Left ventricle myocardium inferior (tissue), 1 donor: ENCODE results near the gene CCDC152. TPM values are rescaled to one million over a fixed set of nuclear protein-coding genes. Genes with fewer than 3 reads are reported as not detected.

Experiments used
- DNase-seq: peaks from one replicate; pipeline ENCODE4 v3.0.0-alpha.2; 2020
- H3K27ac ChIP-seq: fragments of 200-600 bp; replicated peaks from 2 replicates; pipeline ENCODE4 v1.8.0; 2021
- H3K27me3 ChIP-seq: fragments of 200-600 bp; 2 replicates; pipeline ENCODE4 v1.8.0; 2021; ENCODE audit warnings: low read depth
- H3K36me3 ChIP-seq: fragments of 200-600 bp; 2 replicates; pipeline ENCODE4 v1.8.0; 2021
- H3K4me1 ChIP-seq: fragments of 200-600 bp; 2 replicates; pipeline ENCODE4 v1.8.0; 2021
- H3K4me3 ChIP-seq: fragments of 200-600 bp; 2 replicates; pipeline ENCODE4 v1.8.0; 2021; ENCODE audit warnings: mild to moderate bottlenecking, moderate library complexity
- H3K9me3 ChIP-seq: fragments of 200-600 bp; replicated peaks from 2 replicates; pipeline ENCODE4 v1.8.0; 2021
- CTCF ChIP-seq: fragments of 200-600 bp; IDR thresholded peaks from 2 replicates; pipeline ENCODE4 v1.8.0; 2021; ENCODE audit warnings: antibody characterized with exemption, mild to moderate bottlenecking, borderline replicate concordance
- intact Hi-C: fragments of 100-400 bp; cut with micrococcal nuclease; formaldehyde crosslinking; loops from one replicate; pipeline ENCODE4 v1.11.0; 2022
- long read RNA-seq: library from polyadenylated mRNA; unstranded; transcript quantifications from one replicate; pipeline ENCODE4 v2.0.0, GENCODE V29; 2021
- total RNA-seq: library from RNA; stranded (reverse); fragmentation: NEBNext Ultra II Directional; extraction: Animal tissue kit (Norgen Biotek cat#: 25700); gene quantifications from one replicate; pipeline ENCODE4 v1.2.1, GENCODE V29; 2021
- donor health status: DM: no; HTN: yes; CAD: no; lungs with severe emphysema.

Gene CCDC152
- 0.80 TPM for total RNA-seq
- long read RNA-seq, partial matches to known transcripts = 0 of 2 reads
- long read RNA-seq, other reads (novel, unspliced or antisense) = 1 of 2 reads

GRCh38 chr5:42756606-42757601 lies at the start of gene CCDC152:
Gene CCDC152 (plus strand): TSS chr5:42756818. CDS start chr5:42759122, 2,304 bp downstream.
- no peaks in the 10 kb centered on the region for H3K36me3 ChIP-seq
- intact Hi-C loops = no loop called here
- H3K4me3 ChIP-seq = peak within 1 kb of the TSS; percentile 58
- TF ChIP-seq CTCF = no peak
- no peak for DNase-seq
- H3K4me1 ChIP-seq = peaks cover 8% of the 10 kb centered on the region
- peaks cover 23% of the 10 kb centered on the region for H3K27me3 ChIP-seq
- no peaks in the 10 kb centered on the region for H3K9me3 ChIP-seq
- H3K27ac ChIP-seq = no peak within 1 kb of the TSS

- intact Hi-C loops = no loop called here
- peaks cover 16% of the 10 kb centered on the region for H3K36me3 ChIP-seq
- H3K27ac ChIP-seq = no peak overlapping the region
- H3K4me1 ChIP-seq = no peaks in the 10 kb centered on the region
- H3K4me3 ChIP-seq = no peak overlapping the region
- no peak for TF ChIP-seq CTCF
- H3K27me3 ChIP-seq = no peaks in the 10 kb centered on the region
- no peak for DNase-seq
- H3K9me3 ChIP-seq = no peaks in the 10 kb centered on the region
Observed at GRCh38 chr5:42715785-42716184, 40.8 kb upstream of the CCDC152 start.

GRCh38 chr5:42718591-42718990 lies 38.0 kb upstream of the CCDC152 start:
- no peaks in the 10 kb centered on the region for H3K4me1 ChIP-seq
- TF ChIP-seq CTCF = no peak
- no peak overlapping the region for H3K4me3 ChIP-seq
- intact Hi-C loops = no loop called here
- H3K27ac ChIP-seq = no peak overlapping the region
- peaks cover 10% of the 10 kb centered on the region for H3K36me3 ChIP-seq
- no peaks in the 10 kb centered on the region for H3K27me3 ChIP-seq
- DNase-seq = no peak
- H3K9me3 ChIP-seq = no peaks in the 10 kb centered on the region

- Histone ChIP-seq H3K36me3 (peaks cover 10% of the 10 kb centered on the region), H3K4me1 (no peaks in the 10 kb centered on the region), H3K27me3 (no peaks in the 10 kb centered on the region), H3K4me3 (no peak overlapping the region), H3K27ac (no peak overlapping the region), H3K9me3 (no peaks in the 10 kb centered on the region)
- DNase-seq = no peak
- intact Hi-C loops = no loop called here
- no peak for TF ChIP-seq CTCF
Observed at GRCh38 chr5:42719034-42719433, 37.6 kb upstream of the CCDC152 start.

- H3K9me3 ChIP-seq = no peaks in the 10 kb centered on the region
Observed at GRCh38 chr5:42720251-42720650, 36.4 kb upstream of the CCDC152 start.

More at GRCh38 chr5:42720251-42720650, 36.4 kb upstream of the CCDC152 start:
- no peak for TF ChIP-seq CTCF
- DNase-seq = no peak
- H3K4me1 ChIP-seq = no peaks in the 10 kb centered on the region
- H3K27ac ChIP-seq = no peak overlapping the region
- H3K27me3 ChIP-seq = no peaks in the 10 kb centered on the region
- H3K36me3 ChIP-seq = peaks cover 10% of the 10 kb centered on the region
- intact Hi-C loops = no loop called here
- H3K4me3 ChIP-seq = no peak overlapping the region
